NCI-H345 treated with DMSO at 0.1 percent for 48 hours (cell line): ENCODE data around the gene ZBED2.

Experiments
- DNase-seq: peaks from one replicate; lab custom pipeline; 2025; ENCODE audit not compliant: unreplicated experiment; lab: John Stamatoyannopoulos, UW

ZBED2 gene

DNA sequence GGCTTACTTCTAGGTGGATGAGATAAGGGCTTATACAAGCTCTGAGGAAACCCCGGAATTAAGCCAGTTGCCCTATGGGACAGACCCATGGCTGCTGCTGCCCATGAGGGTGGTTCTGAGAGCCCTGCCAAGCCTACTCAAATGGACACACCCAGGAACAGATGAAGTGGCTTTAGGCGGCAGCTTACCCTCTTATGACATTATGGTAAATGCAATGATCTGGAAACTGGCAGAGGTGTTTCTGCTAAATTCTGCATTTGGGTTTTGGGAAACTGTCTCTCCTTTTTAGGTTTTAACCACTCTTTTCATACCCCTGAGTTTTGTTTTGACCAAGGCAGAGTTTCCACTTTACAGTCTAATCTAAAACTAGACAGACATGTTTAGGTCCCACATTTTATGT is 9.0 kb upstream of the ZBED2 start:
- no peak for DNase-seq

- DNase-seq, result no peak
These were observed 8.5 kb upstream of the ZBED2 start for GRCh38 chr3:111603679-111604078.

- DNase-seq, result no peak
These were observed 6.7 kb upstream of the ZBED2 start for GRCh38 chr3:111601810-111602209.

GRCh38 chr3:111598552-111598951 is 3.4 kb upstream of the ZBED2 start:
- no peak for DNase-seq

GRCh38 chr3:111598139-111598538 is 3.0 kb upstream of the ZBED2 start:
- DNase-seq, result no peak

DNA sequence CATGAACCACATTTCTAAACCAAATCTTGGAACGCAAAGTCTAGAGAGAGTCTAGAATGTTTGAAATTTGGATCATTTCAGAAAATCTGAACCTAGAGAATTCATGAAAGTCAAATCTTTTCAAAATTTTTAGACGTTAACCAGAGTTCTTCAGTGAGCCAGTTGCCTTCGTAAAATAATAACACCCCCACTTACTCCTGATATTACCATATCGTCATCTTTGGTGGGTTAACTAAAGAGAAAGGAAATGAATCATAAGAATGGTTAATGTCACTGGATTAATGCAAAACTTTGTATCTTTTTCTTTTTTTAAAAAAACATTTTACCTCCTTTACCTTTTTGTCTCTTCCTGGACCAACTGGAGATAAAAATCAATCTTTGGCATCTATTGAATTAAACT is 1.2 kb upstream of the ZBED2 start:
- no peak for DNase-seq

- no peak for DNase-seq
These were observed 365 bp downstream of the ZBED2 start for GRCh38 chr3:111594781-111595180.

GRCh38 chr3:111594205-111594604 is 941 bp downstream of the ZBED2 start:
- no peak for DNase-seq

GRCh38 chr3:111593666-111594065 is 1.5 kb downstream of the ZBED2 start:
- DNase-seq, result no peak

GRCh38 chr3:111592936-111593335 is 2.2 kb downstream of the ZBED2 start:
- DNase-seq, result no peak

DNA sequence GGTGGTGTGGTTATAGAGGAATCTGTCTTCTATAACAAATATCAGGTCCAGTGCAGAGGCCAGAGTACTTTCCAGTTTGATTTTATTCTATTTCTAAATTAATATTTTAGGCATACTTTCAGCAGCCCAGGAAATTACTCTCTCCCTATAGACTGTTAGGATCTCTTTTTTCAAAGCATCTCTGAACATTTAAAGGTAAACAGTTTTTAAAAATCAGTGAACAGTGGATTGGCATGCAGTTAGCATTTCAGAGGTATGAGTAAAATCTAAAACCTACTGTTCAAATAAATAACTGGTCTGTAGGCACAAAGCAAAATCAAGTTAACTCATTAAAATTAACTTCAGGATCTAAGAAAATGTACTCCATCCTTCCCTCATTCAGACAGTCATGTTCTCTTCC is 3.0 kb downstream of the ZBED2 start:
- DNase-seq, result no peak

GRCh38 chr3:111591555-111591954 is 3.6 kb downstream of the ZBED2 start:
- DNase-seq, result no peak

DNA sequence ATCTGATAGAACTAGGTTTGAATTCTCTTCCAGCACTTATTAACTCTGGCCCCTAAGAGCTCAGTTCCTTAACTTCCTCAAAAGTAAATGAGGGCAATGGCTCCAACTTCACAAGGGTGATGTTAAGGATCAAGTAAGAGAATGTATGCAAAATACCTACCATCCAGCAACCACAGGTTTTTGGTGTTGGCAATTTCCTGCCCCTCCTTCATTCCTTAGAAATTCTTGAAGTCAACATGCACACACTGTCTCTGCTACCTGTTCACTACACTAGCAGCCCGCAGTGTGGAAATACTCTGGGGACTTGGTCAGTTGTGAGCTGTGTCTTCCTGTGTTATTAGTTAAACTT is 5.0 kb downstream of the ZBED2 start:
- DNase-seq, result no peak

- no peak for DNase-seq
These were observed 5.6 kb downstream of the ZBED2 start for GRCh38 chr3:111589303-111590142.

- DNase-seq, result no peak
These were observed 6.6 kb downstream of the ZBED2 start for GRCh38 chr3:111588527-111588926.

- DNase-seq, result no peak
These were observed 9.9 kb downstream of the ZBED2 start for GRCh38 chr3:111585217-111585616.

GRCh38 chr3:111584744-111585143 is 10.4 kb downstream of the ZBED2 start:
- DNase-seq, result no peak

- DNase-seq, result no peak
These were observed 13.0 kb downstream of the ZBED2 start for GRCh38 chr3:111582120-111582474.

DNA sequence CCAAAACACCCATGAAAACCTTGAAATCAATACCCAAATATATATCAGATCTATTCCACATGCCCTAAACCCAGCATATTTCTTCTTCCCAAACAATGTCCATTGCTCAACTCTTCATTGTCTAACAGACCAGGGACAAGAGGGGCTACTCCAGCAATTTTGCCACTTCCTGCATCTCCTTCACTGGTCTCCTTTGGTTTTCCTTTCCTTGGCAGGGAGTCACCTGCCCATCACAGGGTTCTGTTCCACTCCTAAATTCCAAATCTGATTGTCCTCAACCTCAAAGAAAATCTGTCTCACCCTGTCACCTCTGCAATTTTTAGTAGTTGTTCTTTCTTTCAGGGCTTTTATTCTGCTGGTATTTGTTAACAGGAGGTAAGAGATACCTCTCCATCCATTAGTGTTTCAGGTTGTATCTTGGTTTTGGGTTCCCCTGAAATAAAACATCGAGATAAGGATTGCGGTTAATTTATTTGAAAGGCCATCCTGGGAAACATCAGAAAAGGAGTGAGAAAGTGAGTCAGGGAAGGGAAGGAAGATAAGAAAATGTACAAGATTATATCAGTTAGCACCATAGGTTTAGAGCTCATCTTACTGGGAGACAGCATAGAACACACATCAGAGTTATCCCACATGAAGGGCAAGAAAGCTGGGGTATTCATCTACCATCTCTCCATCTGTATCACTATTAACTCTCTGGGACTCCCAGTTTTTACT is 13.6 kb downstream of the ZBED2 start:
- no peak for DNase-seq

DNA sequence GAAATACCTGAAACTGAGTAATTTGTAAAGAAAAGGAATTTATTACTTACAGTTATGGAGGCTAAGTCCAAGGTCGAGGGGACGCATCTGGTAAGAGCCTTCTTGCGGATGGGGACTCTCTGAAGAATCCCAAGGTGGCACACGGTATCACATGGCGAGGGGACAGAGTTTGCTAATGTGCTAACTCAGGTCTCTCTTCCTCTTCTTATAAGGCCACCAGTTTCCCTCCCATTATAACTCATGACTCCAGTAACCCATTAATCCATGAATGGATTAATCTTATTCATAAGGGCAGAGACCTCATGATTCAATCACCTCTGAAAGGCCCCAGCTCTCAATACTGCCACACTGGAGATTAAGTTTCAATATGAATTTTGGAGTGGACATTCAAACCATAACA is 15.7 kb downstream of the ZBED2 start:
- no peak for DNase-seq

- DNase-seq, result no peak
These were observed 16.3 kb downstream of the ZBED2 start for GRCh38 chr3:111578867-111579266.

GRCh38 chr3:111577798-111578685 is 17.1 kb downstream of the ZBED2 start:
- peak; percentile 1 for DNase-seq
